ENCODE measurements around the gene PBX4.

The PBX4 gene

DNA sequence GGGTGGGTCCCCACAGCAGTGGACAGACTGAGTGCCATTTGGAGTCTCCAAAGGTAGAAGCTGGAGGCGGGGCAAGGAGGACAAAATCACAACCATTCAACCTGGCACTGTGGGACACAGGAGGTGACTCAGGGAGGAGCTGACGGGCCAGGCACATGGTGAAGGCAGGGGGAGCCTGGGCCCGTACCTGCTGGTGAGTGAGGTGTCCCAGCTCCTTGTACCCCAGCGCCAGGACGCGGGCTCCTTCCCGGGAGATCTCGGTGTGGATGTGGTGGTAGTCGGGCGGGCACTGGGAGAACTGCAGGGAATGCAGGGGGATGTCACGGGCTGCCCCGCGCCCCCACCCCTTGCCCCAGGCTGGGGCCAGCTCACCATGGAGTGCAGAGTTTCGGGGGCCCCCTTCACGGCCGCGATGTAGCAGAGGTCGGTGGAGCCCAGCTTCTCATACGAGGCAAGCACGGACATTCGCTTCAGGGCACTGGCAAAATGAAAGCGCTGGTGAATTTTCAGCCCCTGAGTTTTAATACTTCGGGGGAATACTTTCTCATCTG is 35.2 kb upstream of the PBX4 start:
- DNase-seq (ENCODE audit: low read depth) = no peak
- TF ChIP-seq, protein P1, sequence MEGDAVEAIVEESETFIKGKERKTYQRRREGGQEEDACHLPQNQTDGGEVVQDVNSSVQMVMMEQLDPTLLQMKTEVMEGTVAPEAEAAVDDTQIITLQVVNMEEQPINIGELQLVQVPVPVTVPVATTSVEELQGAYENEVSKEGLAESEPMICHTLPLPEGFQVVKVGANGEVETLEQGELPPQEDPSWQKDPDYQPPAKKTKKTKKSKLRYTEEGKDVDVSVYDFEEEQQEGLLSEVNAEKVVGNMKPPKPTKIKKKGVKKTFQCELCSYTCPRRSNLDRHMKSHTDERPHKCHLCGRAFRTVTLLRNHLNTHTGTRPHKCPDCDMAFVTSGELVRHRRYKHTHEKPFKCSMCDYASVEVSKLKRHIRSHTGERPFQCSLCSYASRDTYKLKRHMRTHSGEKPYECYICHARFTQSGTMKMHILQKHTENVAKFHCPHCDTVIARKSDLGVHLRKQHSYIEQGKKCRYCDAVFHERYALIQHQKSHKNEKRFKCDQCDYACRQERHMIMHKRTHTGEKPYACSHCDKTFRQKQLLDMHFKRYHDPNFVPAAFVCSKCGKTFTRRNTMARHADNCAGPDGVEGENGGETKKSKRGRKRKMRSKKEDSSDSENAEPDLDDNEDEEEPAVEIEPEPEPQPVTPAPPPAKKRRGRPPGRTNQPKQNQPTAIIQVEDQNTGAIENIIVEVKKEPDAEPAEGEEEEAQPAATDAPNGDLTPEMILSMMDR (conservative IDR thresholded peaks at IDR 0.05; ENCODE audit: low read length) = no peak
- no peak overlapping the region for H3K4me3 ChIP-seq (ENCODE audit: low read length)

DNA sequence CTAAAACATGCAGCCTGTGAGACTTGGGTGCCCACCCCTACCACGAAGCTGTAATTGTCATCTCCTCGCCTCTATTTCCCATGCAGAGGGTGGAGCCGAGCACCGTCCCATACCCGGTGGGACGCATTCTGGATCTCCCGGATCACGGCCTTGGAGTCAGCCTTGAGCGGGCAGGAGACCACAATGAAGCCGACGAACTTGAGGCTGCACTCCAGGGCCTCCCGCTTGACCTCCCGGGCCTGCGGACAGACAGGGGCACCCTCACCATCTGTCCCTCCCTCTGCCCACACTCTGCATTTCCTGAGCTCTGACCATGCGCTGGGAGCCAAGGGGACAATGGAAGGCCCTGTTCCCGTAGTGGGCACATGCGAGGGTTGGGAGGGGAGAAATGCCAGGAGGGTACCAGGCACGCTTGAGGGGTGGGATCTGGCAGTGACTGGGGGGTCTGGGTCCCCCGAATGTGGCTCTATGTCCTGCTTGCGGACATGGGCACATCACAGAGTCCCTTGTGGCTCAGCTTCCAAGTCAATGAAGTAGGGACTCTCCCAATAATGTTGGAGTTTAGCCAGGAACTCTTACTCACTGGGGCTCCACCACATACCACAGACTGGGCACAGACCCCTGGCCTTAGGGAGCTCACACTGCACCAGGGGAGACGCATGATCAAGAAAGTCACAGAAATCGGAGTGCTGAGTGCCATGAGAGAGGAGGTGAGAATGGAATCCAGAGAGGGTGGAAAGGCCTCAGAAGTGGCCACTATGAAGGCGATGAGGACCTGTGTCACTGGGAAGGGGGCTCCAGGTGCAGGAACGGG is 34.2 kb upstream of the PBX4 start:
- peak; percentile 13 for DNase-seq (ENCODE audit: low read depth)
- TF ChIP-seq, protein P1 (conservative IDR thresholded peaks at IDR 0.05; ENCODE audit: low read length) = no peak
- H3K4me3 ChIP-seq (ENCODE audit: low read length) = no peak overlapping the region

DNA sequence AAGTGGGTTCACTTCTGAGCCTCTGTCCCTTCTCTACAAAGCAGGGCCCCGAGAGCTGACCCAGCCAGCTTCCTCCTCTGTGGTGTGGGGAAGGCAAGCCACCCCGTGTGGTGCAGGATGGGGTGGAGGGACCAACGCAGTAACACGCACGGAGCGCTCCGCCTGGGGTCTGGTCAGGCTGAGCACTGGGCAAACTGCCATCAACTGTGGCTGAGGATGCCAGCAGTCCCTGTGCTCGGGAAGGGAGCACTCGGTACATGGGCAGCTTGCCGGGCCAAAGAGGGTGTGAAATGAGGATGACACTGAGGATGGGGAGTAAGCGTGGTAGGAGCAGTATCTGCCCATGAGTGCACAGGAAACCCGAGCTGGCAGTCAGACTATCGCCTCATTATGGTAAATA is 32.6 kb upstream of the PBX4 start:
- TF ChIP-seq, protein P1 (conservative IDR thresholded peaks at IDR 0.05; ENCODE audit: low read length) = no peak
- H3K4me3 ChIP-seq (ENCODE audit: low read length) = no peak overlapping the region
- DNase-seq (ENCODE audit: low read depth) = no peak

DNA sequence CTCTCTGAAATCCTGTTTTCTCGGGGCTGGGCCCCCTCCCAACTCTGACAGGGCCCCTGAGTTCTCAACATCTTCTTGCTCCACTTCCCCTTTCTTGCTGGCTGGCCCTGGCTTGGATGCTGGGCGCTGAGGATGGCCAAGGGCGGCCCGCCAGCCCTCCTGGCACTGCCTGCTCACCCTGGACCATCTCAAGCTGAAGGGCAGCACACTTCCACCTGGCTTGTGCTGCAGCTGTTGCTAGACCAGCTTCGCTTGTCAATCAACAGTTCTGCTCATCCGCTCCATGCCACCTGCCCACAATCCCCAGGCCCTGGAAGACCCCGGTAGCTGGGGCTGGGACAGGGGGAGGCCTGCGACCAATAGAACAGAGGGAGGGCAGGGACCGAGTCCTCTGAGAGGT is 31.8 kb upstream of the PBX4 start:
- TF ChIP-seq, protein P1 (conservative IDR thresholded peaks at IDR 0.05; ENCODE audit: low read length) = no peak
- H3K4me3 ChIP-seq (ENCODE audit: low read length) = no peak overlapping the region
- no peak for DNase-seq (ENCODE audit: low read depth)

DNA sequence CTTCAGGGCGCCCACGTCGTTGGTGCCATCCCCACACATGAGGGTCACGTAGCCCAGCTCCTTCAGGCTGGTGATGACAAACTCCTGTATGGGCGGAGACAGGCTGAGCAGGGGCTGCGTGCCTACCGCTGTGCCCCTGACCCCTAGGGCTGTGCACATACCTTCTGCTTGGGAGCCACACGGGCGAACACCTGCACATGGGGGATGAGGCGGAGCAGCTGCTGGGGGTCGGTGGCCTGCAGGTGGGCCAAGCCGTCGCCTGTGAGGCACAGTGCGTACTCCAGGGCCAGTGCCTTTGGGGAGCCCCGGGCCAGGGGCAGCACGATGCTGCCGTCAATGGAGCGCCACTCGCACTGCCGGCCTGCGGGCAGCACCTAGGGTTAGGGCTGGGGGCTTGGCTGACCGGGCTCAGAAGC is 31.1 kb upstream of the PBX4 start:
- DNase-seq (ENCODE audit: low read depth) = no peak
- no peak overlapping the region for H3K4me3 ChIP-seq (ENCODE audit: low read length)
- TF ChIP-seq, protein P1 (conservative IDR thresholded peaks at IDR 0.05; ENCODE audit: low read length) = no peak

DNA sequence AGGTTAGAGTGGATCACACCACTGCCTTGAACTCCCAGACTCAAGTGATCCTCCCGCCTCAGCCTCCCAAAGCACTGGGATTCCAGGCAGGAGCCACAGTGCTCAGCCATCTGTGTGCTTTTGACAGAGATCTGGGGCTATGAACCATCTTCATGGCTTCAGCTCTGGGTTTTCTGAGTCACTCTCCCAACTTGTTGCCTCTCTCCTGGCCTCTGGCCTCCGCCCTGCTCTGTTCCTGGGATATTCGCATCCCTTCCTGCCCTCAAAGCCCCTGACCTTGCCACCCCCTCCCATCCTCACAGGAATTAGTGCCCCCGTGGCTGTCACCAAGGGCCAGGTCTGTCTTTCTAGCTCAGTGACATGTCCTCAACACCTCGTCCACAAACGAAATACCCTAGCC is 30.7 kb upstream of the PBX4 start:
- TF ChIP-seq, protein P1 (conservative IDR thresholded peaks at IDR 0.05; ENCODE audit: low read length) = no peak
- no peak for DNase-seq (ENCODE audit: low read depth)
- no peak overlapping the region for H3K4me3 ChIP-seq (ENCODE audit: low read length)
